GM21367 (cell line): ENCODE data around the gene TMED8.
"Not testable (repeated sequence)": the region's sequence is repeated elsewhere in the genome, so short reads cannot be mapped to it uniquely, and the experiment has no call there.

Experiments used
- ATAC-seq: cut with Tn5 transposase; IDR thresholded peaks from one replicate; pipeline ENCODE4 v1.9.1; 2021; ENCODE audit not compliant: unreplicated experiment

TMED8 gene

DNA sequence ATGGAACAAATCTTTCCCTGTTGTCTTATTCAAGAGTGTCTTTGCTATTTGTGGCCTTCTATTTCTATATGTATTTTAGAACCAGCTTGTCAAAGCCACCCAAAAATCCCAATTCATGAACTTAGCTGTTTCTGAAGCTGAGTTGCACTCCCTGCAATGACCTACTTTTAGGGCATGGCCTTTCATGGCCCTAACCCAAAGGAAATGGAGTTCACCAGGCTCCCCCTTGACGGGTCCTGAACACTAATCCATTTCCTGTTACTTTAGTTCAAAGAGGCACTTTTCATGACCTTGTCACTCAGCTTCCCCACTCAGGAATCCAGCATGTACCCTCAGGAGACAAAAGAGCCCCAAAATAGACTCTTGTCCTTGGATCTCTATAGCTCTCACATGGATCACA is 7.6 kb downstream of the TMED8 start:
- no peak for ATAC-seq

GRCh38 chr14:77364146-77364545 is 12.7 kb downstream of the TMED8 start:
- no peak for ATAC-seq

GRCh38 chr14:77359626-77360025 is 17.3 kb downstream of the TMED8 start:
- no peak for ATAC-seq

- ATAC-seq, result no peak
These were observed 20.0 kb downstream of the TMED8 start for GRCh38 chr14:77356899-77357298.

DNA sequence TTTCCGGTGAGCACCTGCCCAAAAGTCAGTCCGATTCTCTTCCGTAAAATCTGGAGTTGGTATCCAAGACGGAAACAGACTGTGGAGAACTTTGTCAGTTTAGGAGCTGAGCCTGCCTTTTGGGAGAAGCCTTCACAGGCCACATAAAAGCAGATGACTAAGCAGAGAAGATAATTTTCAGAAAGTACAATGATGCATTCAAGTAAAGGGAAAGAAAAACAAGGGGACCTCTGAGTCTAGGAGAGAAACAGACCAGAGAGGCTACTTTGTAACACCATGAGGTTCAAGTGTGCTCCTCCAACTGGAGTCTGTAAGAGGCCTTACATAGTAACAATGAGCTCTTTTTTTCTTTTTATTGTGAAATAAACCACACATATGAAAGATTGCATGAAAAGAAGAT is 21.1 kb downstream of the TMED8 start:
- ATAC-seq, result no peak

GRCh38 chr14:77353469-77354141 is 23.3 kb downstream of the TMED8 start:
- ATAC-seq, result no peak

DNA sequence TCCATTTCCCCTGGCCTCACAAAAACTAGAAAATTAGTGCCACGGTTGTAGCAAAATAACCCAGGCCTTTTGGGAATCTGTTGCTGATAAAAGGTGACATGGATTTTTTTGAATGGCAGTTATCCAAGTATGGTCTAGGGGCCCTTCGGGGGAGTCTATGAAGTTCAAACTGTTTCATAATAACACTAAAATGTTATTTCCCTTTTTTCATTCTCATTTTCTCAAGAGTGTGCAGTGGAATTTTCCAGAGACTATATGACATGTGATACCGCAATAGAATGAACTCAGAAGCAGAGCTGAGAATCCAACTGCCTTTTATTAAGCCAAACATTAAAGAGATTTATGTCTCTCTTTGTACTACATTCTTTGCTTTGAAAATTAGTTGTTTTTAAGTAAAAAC is 29.1 kb downstream of the TMED8 start:
- ATAC-seq, result no peak

GRCh38 chr14:77346495-77346894 is 30.4 kb downstream of the TMED8 start:
- ATAC-seq, result no peak

DNA sequence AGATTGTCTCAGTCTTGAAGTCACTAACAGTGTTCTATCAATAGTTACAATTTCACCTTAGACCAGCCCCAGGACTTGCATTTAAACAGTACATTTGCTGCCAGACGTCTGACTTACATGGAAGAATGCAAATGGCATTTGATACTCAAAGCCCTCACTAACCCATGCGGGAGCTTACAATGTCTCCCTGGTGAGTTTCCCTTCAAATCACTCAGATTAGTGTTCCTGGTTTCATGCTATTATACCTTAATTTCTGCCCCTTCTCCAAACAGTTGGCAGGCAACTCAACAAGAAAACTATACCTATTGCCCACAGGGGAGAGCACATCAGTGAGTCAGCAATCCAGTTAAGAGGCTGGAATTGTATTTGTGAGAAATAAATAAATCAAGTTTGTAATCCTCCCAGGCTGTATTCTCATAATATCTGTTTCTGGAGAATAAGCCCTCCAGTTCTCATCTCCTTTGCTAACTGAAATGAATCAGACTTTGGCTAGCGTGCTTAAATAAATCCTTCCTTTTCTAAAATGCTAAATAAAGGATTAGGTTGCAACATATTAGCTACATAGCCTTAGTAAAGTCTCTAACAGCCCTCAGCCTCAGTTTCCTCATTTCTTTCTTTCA is 32.4 kb downstream of the TMED8 start:
- no peak for ATAC-seq

GRCh38 chr14:77343662-77344061 is 33.2 kb downstream of the TMED8 start:
- no peak for ATAC-seq

DNA sequence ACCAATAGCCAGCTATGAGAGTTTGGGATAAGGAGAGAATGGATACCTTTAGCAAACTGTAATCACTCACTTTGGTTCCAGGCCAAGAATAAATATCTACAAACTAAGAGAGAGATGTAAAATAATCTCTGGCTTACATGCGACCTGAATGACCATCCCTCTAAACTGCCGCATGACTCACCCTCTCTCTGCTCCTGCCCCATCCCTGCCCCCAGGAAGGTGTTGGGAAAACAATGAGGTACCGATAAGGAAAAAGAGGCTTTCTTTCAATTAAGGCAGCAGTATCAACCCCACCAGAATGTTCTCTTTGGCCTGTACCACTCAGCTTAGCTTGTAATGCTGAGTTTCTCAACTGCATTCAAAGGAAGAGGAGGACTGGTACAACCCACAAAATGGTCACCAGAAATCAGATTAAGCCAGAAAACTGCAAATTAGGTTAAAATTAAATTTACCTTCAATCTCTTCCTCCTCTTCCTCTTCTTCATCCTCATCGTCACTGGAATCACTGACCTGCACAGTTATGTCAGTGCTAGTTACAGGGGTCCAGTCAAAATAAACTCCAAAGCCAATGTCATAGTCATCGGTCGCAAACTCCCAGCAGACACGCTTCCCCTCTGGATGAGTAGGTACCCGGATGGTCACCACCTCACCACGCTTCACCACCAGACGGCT is 34.0 kb downstream of the TMED8 start:
- ATAC-seq, result no peak

DNA sequence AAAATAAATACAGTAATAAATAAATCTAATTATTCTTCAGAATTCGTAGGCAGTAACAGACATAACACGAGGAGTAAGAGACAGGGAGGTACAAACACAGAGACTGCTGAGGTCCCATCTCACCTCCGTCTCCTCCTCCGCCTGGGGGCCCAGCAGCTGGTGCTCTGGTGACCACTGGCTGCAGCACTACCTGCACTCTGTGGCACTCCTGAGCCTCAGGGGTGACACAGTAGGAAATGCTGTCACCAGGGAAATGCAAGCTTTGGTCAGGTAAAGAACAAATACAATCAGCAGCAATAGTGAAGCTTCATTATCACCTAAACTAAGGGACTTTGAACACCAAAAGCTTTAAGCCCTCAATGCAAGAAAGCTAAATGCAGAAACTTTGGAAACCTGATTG is 36.5 kb downstream of the TMED8 start:
- no peak for ATAC-seq

GRCh38 chr14:77339407-77339806 is 37.5 kb downstream of the TMED8 start:
- no peak for ATAC-seq

DNA sequence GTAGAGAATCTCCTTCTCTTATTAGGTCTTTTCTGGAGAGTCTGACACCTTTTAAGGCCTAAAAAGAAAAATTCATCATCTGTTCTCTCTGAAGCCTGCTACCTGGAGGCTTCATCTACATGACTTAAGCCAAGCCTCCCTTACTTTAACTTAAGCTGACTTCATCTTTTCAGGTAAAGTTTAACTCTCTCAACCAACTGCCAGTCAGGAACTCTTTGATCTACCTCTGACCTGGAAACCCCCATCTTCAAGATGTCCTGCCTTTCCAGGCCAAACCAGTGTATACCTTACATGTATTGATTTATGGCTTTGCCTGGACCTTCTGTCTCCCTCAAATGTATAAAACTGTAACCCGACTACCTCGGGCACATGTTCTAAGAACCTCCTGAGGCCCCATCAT is 38.6 kb downstream of the TMED8 start:
- ATAC-seq, result no peak

- no peak for ATAC-seq
These were observed 39.0 kb downstream of the TMED8 start for GRCh38 chr14:77337880-77338279.

DNA sequence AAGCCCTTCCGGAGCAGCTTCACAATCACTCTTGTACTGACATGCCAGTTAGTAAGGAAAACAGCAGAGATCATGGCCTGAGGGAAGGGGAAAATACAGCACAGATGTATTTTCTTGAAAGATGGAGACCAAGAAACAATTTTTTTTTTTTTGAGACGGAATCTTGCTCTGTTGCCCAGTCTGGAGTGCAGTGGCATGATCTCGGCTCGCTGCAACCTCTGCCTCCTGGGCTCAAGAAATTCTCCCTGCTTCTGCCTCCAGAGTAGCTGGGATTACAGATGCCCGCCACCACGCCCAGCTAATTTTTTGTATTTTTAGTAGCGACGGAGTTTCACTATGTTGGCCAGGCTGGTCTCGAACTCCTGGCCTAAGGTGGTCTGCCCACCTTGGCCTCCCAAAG is 39.6 kb downstream of the TMED8 start:
- not testable (repeated sequence) for ATAC-seq

GRCh38 chr14:77335576-77335975 is 41.3 kb downstream of the TMED8 start:
- ATAC-seq, result no peak

- no peak for ATAC-seq
These were observed 47.0 kb downstream of the TMED8 start for GRCh38 chr14:77329872-77330271.

DNA sequence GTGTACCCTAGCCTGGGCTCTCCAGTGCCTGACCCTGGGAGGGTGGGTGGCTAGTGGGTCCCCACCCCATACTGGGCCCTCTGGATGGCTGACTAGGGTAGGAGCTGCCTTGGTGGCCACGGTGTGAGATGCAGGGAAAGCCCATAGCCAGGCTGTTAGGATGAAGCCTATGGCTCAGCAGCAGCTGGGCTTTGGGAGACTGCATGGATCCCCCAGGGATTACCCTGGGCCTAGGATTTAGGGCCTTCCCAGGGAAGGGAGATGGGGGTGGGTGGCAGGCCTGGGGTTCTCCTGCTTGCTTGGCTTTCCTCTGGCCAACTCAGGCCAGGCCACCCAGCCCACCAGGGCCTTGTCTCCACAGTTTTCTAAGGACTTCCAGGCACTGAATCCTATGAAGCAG is 49.8 kb downstream of the TMED8 start:
- no peak for ATAC-seq

- ATAC-seq, result no peak
These were observed 51.2 kb downstream of the TMED8 start for GRCh38 chr14:77325746-77326094.

GRCh38 chr14:77324816-77325745 is 51.8 kb downstream of the TMED8 start:
- ATAC-seq, result no peak
